Embryonic facial prominence (tissue), 1 donor: ENCODE measurements around the gene CHST15.

Source experiments
- DNase-seq: peaks from one replicate; pipeline ENCODE4 v3.0.0-alpha.2; 2016; ENCODE audit errors: extremely low spot score

Gene CHST15

DNA sequence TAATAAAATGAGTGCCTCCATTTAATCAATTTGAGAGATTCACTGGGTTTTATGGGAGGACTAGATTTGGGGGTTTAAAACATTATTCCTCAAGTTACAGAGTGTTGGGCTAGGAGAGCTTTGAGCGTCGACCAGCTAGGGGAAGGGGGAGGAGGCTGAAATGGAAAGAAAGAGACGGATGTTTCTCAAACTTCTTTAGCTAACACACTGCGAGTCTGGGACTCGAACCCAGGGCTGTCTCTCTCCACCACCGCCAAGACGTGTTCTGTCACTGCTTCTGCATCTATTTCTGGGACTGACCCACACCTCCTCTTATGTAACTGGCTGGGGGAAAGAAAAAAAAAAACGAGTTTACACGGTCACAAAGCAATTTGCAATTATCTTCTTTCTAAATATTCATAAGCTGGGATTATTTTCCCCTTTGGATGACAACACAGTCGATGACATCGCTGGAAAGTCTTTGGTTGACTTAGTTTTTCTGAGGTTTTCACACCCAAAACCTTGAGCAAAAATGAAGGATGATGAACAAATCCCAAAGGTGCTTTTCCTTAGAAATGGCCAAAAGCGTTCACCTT, 27.2 kb downstream of the CHST15 start:
- DNase-seq = no peak

- no peak for DNase-seq
These were observed 27.8 kb downstream of the CHST15 start for GRCh38 chr10:124065382-124066125.

- DNase-seq = no peak
These were observed 28.7 kb downstream of the CHST15 start for GRCh38 chr10:124064676-124065075.

- no peak for DNase-seq
These were observed 29.4 kb downstream of the CHST15 start for GRCh38 chr10:124063750-124064603.

- DNase-seq = no peak
These were observed 31.0 kb downstream of the CHST15 start for GRCh38 chr10:124062390-124062789.

GRCh38 chr10:124061030-124061429, 32.4 kb downstream of the CHST15 start:
- DNase-seq = no peak

DNA sequence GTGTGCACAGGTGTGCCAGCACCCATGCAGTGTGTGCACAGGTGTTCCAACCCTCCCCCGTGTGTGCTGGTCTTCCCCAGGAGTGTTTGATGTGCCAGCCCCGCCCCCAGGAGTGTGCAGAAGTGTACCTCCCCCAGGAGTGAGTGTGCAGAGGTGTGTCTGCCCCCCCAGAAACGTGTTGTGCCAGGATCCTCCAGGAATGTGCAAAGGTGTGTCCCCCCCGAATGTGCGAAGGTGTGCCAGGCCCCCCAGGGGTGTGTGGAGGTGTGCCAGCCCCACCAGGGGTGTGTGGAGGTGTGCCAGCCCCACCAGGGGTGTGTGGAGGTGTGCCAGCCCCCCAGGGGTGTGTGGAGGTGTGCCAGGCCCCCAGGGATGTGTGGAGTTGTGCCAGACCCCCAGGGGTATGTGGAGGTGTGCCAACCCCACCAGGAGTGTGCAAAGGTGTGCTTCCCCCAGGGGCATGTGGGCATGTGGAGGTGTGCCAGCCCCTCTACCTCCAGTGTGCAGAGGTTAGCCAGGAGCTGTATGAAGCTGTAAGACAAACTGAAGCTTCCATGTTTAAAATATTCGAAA, 33.2 kb downstream of the CHST15 start:
- DNase-seq = no peak

GRCh38 chr10:124059551-124059950, 33.8 kb downstream of the CHST15 start:
- DNase-seq = no peak

DNA sequence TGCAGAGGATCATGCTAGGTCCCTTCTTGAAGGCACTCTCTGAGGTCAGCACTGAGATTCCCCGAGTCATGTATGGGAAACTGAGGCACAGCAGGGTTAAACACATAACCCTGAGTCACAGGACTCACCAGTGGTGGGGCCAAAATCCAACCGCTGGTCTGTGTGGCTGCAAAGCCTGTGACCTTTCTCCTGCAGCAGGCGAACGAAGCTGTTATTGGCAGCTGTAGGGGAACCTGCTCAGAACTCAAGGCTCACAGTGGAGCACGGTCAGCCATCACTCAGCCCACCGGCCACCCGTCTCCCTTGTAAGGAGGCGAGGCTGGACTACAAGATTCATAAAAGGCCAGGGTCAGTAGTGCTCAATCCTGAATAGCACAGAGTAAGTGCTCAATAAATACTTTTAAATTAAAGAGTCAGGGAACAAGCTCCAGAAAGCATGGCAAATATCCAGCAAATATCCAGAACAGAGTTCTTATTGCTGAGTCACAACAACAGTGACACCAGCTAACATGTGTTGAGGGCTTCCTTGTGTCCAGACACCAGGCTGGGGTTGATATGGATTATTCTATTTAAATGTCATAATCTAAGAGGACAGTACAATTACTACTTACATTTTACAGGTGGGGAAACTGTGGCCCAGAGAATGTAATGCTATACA, 34.9 kb downstream of the CHST15 start:
- DNase-seq = no peak

DNA sequence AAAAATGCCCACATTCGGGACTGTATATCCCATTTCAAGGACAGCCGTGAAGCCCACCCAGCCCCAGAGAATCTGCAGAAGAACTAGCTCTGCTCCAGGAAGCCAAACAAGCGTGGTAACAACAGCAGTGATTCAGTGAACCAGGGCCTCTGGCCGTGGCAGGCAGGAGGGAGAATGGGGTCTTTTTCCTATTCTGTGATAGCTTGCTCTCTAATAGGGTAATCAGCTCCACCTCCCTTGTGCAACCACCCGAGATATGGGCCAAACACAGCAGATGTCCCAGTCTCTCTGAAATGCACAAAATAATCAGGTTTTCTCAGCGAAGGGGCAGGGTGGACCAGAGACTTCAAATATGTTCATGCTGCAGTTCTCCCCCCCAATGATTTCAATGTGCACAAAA, 35.8 kb downstream of the CHST15 start:
- no peak for DNase-seq

DNA sequence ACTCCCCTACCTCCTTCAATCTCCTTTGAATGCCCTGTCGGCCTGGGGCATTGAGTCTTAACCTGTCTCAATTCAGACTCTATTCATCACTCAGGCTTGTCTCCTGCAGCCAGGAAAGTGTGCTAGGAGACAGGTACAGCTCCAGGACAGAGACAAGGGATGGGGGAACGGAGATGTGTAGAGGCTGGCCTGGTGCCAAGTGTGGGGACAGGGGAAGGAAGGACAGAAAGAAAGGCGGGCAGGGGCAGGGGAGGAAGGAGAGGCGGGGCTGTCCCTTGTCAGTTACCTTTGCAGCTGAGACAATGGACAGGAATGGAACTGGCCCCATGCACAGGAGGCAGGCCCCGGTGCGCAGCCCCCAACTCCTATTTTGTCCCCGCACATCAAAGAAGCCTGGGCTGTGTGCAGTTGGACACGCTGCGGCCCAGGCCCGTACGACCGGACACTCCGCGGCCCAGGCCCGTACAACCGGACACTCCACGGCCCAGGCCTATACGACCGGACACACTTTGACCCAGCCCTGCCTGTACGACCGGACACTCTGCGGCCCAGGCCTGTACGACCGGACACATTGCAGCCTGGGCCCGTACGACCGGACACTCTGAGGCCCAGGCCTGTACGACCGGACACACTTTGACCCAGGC, 36.9 kb downstream of the CHST15 start:
- no peak for DNase-seq

DNA sequence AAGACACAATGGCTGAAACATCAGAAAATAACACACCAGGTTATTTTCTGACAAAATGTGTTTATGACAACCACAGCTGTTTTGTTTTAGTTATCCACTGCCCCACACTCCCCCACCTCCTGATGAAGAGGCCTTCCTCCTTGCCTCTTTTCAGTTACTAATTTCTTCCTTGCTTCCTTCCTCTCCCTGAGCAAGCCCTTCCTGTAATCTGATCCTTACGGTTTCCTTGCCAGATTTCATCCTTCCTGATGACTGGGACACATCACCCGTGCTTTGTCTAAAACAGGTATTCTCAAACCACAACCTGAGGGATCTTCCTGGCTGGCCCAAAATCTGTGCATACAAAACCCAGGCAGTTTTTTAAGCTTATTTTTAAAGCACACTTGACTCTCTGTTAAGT, 39.4 kb downstream of the CHST15 start:
- no peak for DNase-seq

DNA sequence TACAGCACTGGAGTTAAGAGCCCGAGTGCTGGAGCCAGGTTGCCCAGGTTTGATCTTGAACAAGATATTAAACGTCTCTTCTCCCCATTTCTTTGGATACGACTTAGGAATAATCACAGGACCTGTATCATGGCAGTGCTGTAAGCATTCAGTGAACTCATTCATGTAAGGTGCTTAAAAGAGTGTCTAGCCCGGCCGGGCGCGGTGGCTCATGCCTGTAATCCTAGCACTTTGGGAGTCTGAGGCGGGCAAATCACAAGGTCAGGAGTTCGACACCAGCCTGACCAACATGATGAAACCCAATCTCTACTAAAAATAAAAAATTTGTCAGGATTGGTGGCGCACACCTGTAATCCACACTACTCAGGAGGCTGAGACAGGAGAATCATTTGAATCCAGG, 40.8 kb downstream of the CHST15 start:
- no peak for DNase-seq

DNA sequence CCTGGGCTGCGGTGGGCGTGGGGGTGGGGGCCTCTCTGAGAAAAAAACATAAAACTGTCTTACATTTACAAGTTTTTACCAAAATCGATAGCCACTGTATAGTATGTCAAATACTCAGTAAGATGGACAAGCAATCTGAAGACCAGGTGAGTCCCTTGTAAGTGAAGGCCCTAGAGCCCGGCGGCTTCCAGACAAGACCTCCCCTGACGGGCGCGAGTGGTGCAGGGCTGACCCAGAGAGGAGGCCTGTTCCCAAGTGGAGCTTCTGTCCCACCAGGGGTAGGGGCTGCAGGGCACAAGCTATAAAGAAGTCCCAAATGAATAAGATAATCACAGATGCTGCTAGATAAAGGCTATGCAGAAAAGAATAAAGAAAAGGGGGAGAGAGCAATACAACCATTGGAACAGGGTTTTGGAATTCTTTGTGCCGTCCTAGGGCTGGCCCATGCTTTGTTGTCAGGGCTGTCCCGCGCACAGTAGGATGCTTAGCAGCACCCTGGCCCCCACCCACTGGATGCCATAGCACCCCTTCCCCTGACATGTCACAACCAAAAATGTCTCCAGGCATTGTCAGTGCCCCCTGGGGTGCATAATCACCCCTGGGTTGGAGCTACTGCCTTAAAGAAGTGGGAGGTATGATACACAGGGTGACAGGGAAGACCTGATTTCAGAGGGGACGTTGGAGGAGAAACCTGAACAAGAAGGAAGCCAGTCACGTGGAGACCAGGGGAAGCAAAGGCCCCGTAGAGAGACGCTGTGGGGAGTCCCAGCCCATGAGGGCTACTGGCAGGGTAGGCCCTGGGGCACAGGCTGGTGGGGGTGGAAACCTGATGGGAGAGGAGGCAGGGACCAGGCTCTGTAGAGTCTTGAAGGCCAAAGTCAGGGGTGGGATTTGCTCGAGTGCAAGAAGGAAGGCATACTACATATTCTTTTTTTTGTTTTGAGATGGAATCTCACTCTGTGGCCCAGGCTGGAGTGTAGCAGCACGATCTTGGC, 43.1 kb downstream of the CHST15 start:
- no peak for DNase-seq

GRCh38 chr10:124049484-124049883, 43.9 kb downstream of the CHST15 start:
- no peak for DNase-seq

- no peak for DNase-seq
These were observed 44.8 kb downstream of the CHST15 start for GRCh38 chr10:124048371-124049290.

GRCh38 chr10:124047427-124048152, 45.8 kb downstream of the CHST15 start:
- no peak for DNase-seq

- no peak for DNase-seq
These were observed 47.5 kb downstream of the CHST15 start for GRCh38 chr10:124045801-124046355.
